ENCODE measurements around the gene CHKB. TPM values are rescaled to one million over a fixed set of nuclear protein-coding genes. Genes with fewer than 3 reads are reported as not detected.

The CHKB gene
- total RNA-seq, 4 donors from 2014 or later, result 74.8 to 232 (median 86.1) TPM

GRCh38 chr22:50530877-50531545 is 51.6 kb downstream of the CHKB start:
- Histone ChIP-seq H3K4me1 (peaks cover 12 to 66% (median 39%) of the 10 kb centered on the region in 4 donors), H3K9me3 (no peaks in the 10 kb centered on the region), H3K27me3 (peaks cover 13% of the 10 kb centered on the region), H3K27ac (peak overlapping the region; percentile 94 to 99 (median 96)), H3K36me3 (no peaks in the 10 kb centered on the region), H3K4me3 (peak overlapping the region; percentile 42 to 60 (median 53))
- intact Hi-C loops (cut with DNase I; ENCODE audit: low total_unique reads), result no loop called here
- TF ChIP-seq POLR2A (IDR thresholded peaks at IDR 0.05) (peak; percentile 85), EP300 (IDR thresholded peaks at IDR 0.05; ENCODE audit: low read depth) (no peak), CTCF (IDR thresholded peaks at IDR 0.05) (no peak), POLR2AphosphoS5 (IDR thresholded peaks at IDR 0.05) (peak; percentile 87 to 91 (median 91))
- in situ Hi-C loops (cut with MboI; ENCODE audit: low pct_ligation_motif_present in 1 of 4, low pct_unique_long_range_greater_than_20kb in 1 of 4, low sequenced_read_pairs in 3 of 4), result no loop called here
- peak; percentile 93 for DNase-seq
- 3% methylated on average over 50 of the region's 53 CpGs; no CpG with 5 or more reads in 1 of the 2 donors for WGBS, 2 donors (ENCODE audit: low coverage in 1 of 2)

GRCh38 chr22:50530580-50530876 is 52.1 kb downstream of the CHKB start:
- 5% methylated on average over 13 of the region's 21 CpGs; no CpG with 5 or more reads in 1 of the 2 donors for WGBS, 2 donors (ENCODE audit: low coverage in 1 of 2)
- in situ Hi-C loops (cut with MboI; ENCODE audit: low pct_ligation_motif_present in 1 of 4, low pct_unique_long_range_greater_than_20kb in 1 of 4, low sequenced_read_pairs in 3 of 4) (no loop called here), intact Hi-C loops (cut with DNase I; ENCODE audit: low total_unique reads) (no loop called here)
- DNase-seq, result no peak
- TF ChIP-seq POLR2A (IDR thresholded peaks at IDR 0.05) (no peak), CTCF (IDR thresholded peaks at IDR 0.05) (no peak), EP300 (IDR thresholded peaks at IDR 0.05; ENCODE audit: low read depth) (no peak), POLR2AphosphoS5 (IDR thresholded peaks at IDR 0.05) (no peak)
- peaks cover 12 to 66% (median 39%) of the 10 kb centered on the region in 4 donors for H3K4me1 ChIP-seq
- H3K27ac ChIP-seq, result peak overlapping the region; percentile 94 to 99 (median 96)
- H3K4me3 ChIP-seq, result peak overlapping the region; percentile 42 to 60 (median 53)
- H3K36me3 ChIP-seq, result no peaks in the 10 kb centered on the region
- peaks cover 13% of the 10 kb centered on the region for H3K27me3 ChIP-seq
- no peaks in the 10 kb centered on the region for H3K9me3 ChIP-seq

- H3K27me3 ChIP-seq, result peaks cover 13% of the 10 kb centered on the region
- H3K4me1 ChIP-seq, result peaks cover 12 to 66% (median 41%) of the 10 kb centered on the region in 4 donors
- H3K9me3 ChIP-seq, result no peaks in the 10 kb centered on the region
- intact Hi-C loops (cut with DNase I; ENCODE audit: low total_unique reads) (no loop called here), in situ Hi-C loops (cut with MboI; ENCODE audit: low pct_ligation_motif_present in 1 of 4, low pct_unique_long_range_greater_than_20kb in 1 of 4, low sequenced_read_pairs in 3 of 4) (no loop called here)
- H3K27ac ChIP-seq, result peak within 1 kb of the TSS; percentile 94 to 99 (median 96)
- no peaks in the 10 kb centered on the region for H3K36me3 ChIP-seq
- TF ChIP-seq POLR2AphosphoS5 (IDR thresholded peaks at IDR 0.05), result peak; percentile 76 to 93 (median 90)
- no peak for TF ChIP-seq CTCF (IDR thresholded peaks at IDR 0.05)
- no peak for TF ChIP-seq EP300 (IDR thresholded peaks at IDR 0.05; ENCODE audit: low read depth)
- TF ChIP-seq POLR2A (IDR thresholded peaks at IDR 0.05), result peak; percentile 75
- DNase-seq, result peak; percentile 90
- 0% methylated on average over 22 of the region's 92 CpGs; no CpG with 5 or more reads in 1 of the 2 donors for WGBS, 2 donors (ENCODE audit: low coverage in 1 of 2)
- peak within 1 kb of the TSS; percentile 42 to 60 (median 53) for H3K4me3 ChIP-seq
Measured at GRCh38 chr22:50529897-50530579, 52.6 kb downstream of the CHKB start, which contains the start of gene TYMP. TSS of gene TYMP (minus strand) at chr22:50530012. CDS start at chr22:50529709, 303 bp downstream.

- intact Hi-C loops (cut with DNase I; ENCODE audit: low total_unique reads), result no loop called here
- H3K9me3 ChIP-seq, result no peaks in the 10 kb centered on the region
- peak; percentile 27 for TF ChIP-seq POLR2A (IDR thresholded peaks at IDR 0.05)
- no peak for TF ChIP-seq POLR2AphosphoS5 (IDR thresholded peaks at IDR 0.05)
- peaks cover 14 to 69% (median 47%) of the 10 kb centered on the region in 4 donors for H3K4me1 ChIP-seq
- peak overlapping the region; percentile 20 to 60 (median 45) for H3K4me3 ChIP-seq
- WGBS, 2 donors (ENCODE audit: low coverage in 1 of 2), result 21% methylated on average over 50 of the region's 50 CpGs; no CpG with 5 or more reads in 1 of the 2 donors
- no peaks in the 10 kb centered on the region for H3K36me3 ChIP-seq
- peak overlapping the region; percentile 94 to 99 (median 96) for H3K27ac ChIP-seq
- in situ Hi-C loops (cut with MboI; ENCODE audit: low pct_ligation_motif_present in 1 of 4, low pct_unique_long_range_greater_than_20kb in 1 of 4, low sequenced_read_pairs in 3 of 4), result no loop called here
- H3K27me3 ChIP-seq, result peaks cover 11% of the 10 kb centered on the region
- no peak for DNase-seq
Measured at GRCh38 chr22:50529416-50529896, 53.2 kb downstream of the CHKB start.

Other genes starting within 250 kb of the CHKB start
- 100 to 1,000 TPM in 1 of 4 donors, 10 to 100 TPM in 3; 62.1 to 151 (median 77.8) TPM for gene PPP6R2, start 239.5 kb downstream of the CHKB start, total RNA-seq
- 100 to 1,000 TPM in 2 of 4 donors, 10 to 100 TPM in 2; 59.9 to 241 (median 108) TPM for gene SBF1, start 107.8 kb downstream of the CHKB start, total RNA-seq
- gene ADM2, start 101.3 kb downstream of the CHKB start, total RNA-seq, result 1 to 10 TPM in 3 of 4 donors, under 1 TPM in 1; 0.75 to 5.4 (median 1.2) TPM
- not detected for gene MIOX, start 96.0 kb downstream of the CHKB start, total RNA-seq
- 100 to 1,000 TPM in 1 of 4 donors, 10 to 100 TPM in 3; 54.0 to 119 (median 79.9) TPM for gene LMF2, start 75.1 kb downstream of the CHKB start, total RNA-seq
- gene NCAPH2, start 74.6 kb downstream of the CHKB start, total RNA-seq, result 10 to 100 TPM; 26.5 to 64.7 (median 41.6) TPM
- gene SCO2, start 57.3 kb downstream of the CHKB start, total RNA-seq, result 10 to 100 TPM in 1 of 4 donors, 1 to 10 TPM in 2, not detected in 1; 5.1 to 63.6 (median 5.9) TPM
- gene TYMP, start 52.8 kb downstream of the CHKB start, total RNA-seq, result 10 to 100 TPM; 27.5 to 60.7 (median 32.2) TPM
- 1 to 10 TPM in 1 of 4 donors, under 1 TPM in 2, not detected in 1; 0.14 to 1.5 (median 0.32) TPM for gene KLHDC7B, start 37.0 kb downstream of the CHKB start, total RNA-seq
- not detected for gene SYCE3, start 19.9 kb downstream of the CHKB start, total RNA-seq
- 100 to 1,000 TPM in 1 of 4 donors, 10 to 100 TPM in 3; 34.2 to 111 (median 37.6) TPM for gene CPT1B, start 4.4 kb downstream of the CHKB start, total RNA-seq
- gene MAPK8IP2, start 17.9 kb upstream of the CHKB start, total RNA-seq, result 1 to 10 TPM; 1.1 to 3.4 (median 1.8) TPM
- 100 to 1,000 TPM in 2 of 4 donors, 10 to 100 TPM in 2; 81.2 to 253 (median 99.1) TPM for gene ARSA, start 45.3 kb upstream of the CHKB start, total RNA-seq
- gene SHANK3, start 90.0 kb upstream of the CHKB start, total RNA-seq, result 10 to 100 TPM in 1 of 4 donors, 1 to 10 TPM in 3; 2.7 to 30.3 (median 6.3) TPM
- gene ACR, start 155.4 kb upstream of the CHKB start, total RNA-seq, result not detected
- 10 to 100 TPM in 3 of 4 donors, 1 to 10 TPM in 1; 7.8 to 18.2 (median 13.2) TPM for gene RABL2B, start 200.8 kb upstream of the CHKB start, total RNA-seq

Data from transverse colon (tissue), 4 donors.